Activated B cell treated with CpG ODN at 0.5 μM for 24 hours (primary cell): ENCODE measurements around the gene NRG3. TPM values are rescaled to one million over a fixed set of nuclear protein-coding genes. Genes with fewer than 3 reads are reported as not detected.

ENCODE experiments used
- ATAC-seq: fragments of 200-7000 bp; cut with Tn5 transposase; one replicate; pipeline ENCODE4 v1.10.0; 2021; ENCODE audit warnings: low read depth, mild to moderate bottlenecking, moderate library complexity
- CTCF ChIA-PET: fragments of 350-600 bp; sonication (Branson Sonifier 250); formaldehyde crosslinking; loops from one replicate; lab custom pipeline; 2021; ENCODE audit warnings: antibody characterized with exemption; lab: Charles Lee
- POLR2A ChIA-PET: fragments of 350-600 bp; sonication (Branson Sonifier 250); formaldehyde crosslinking; loops from one replicate; lab custom pipeline; 2021; ENCODE audit warnings: antibody characterized with exemption; lab: Charles Lee
- DNase-seq: peaks from one replicate; pipeline ENCODE4 v3.0.0; 2022
- H3K27ac Mint-ChIP-seq: one replicate; pipeline ENCODE4 v1.8.0; 2020; ENCODE audit warnings: mixed read lengths
- H3K27me3 Mint-ChIP-seq: one replicate; pipeline ENCODE4 v1.8.0; 2021; ENCODE audit warnings: mixed read lengths
- H3K36me3 Mint-ChIP-seq: one replicate; pipeline ENCODE4 v1.8.0; 2021; ENCODE audit warnings: low read depth, mixed read lengths
- H3K4me1 Mint-ChIP-seq: one replicate; pipeline ENCODE4 v1.8.0; 2021; ENCODE audit warnings: mixed read lengths
- H3K4me3 Mint-ChIP-seq: one replicate; pipeline ENCODE4 v1.8.0; 2020; ENCODE audit warnings: mild to moderate bottlenecking, mixed read lengths
- H3K9me3 Mint-ChIP-seq: one replicate; pipeline ENCODE4 v1.8.0; 2020; ENCODE audit warnings: mixed read lengths
- CTCF ChIP-seq: fragments of 200-600 bp; IDR thresholded peaks from one replicate; pipeline ENCODE4 v1.8.0; 2022; ENCODE audit warnings: antibody characterized with exemption, mild to moderate bottlenecking
- intact Hi-C: fragments of 100-400 bp; cut with micrococcal nuclease; formaldehyde crosslinking; loops from one replicate; pipeline ENCODE4 v1.15.1; 2024
- total RNA-seq: library from RNA; stranded (reverse); gene quantifications from 2 replicates; pipeline ENCODE4 v1.2.3, GENCODE V29; 2022

The NRG3 gene
- total RNA-seq, 1 donor from 2014 or later: not detected

DNA sequence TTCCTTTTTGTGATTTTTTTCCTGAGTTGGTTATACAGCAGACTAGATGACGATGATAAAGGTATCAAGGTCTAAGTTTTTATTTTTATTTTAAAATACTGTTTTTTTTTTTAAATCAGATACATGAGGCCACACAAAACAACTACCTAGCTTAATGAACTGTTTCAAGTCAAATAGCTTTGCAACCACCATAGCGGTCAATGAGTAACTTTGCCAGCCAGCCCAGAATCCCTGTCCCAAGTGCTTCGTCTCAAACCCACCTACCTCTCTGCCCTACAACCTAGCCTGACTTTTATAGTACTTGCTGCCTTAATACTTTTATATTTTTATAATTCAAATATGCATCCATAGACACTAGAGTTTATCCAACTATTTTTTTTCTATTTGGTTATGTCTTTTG is 676.5 kb downstream of the NRG3 start:
- Mint-ChIP-seq H3K9me3 (peaks cover 5% of the 10 kb centered on the region), H3K27ac (no peak overlapping the region), H3K4me1 (no peaks in the 10 kb centered on the region), H3K27me3 (no peaks in the 10 kb centered on the region), H3K4me3 (no peak overlapping the region), H3K36me3 (no peaks in the 10 kb centered on the region)
- ATAC-seq: no peak
- TF ChIP-seq CTCF: no peak
- intact Hi-C loops: no loop called here
- DNase-seq: no peak
- ChIA-PET CTCF (no interaction called here), POLR2A (no interaction called here)

DNA sequence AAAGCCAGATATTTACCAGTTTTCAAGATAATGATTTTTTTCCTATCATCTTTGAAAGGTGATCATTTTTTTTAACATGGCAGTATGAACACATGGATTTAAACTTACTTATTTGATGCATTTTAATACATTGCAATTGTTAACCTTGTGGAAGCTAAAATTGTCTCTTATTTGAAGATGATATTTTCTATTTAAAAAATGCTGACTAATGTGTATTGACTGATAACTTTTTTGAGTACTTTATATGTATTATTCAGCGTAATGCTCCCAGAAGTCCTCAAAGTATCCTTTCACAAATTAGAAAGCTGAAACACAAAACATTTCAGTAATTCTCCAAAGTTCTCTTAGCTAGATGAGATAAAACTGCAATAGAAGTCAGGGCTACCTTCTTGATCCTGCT is 677.3 kb downstream of the NRG3 start:
- ATAC-seq: no peak
- no peak for DNase-seq
- ChIA-PET POLR2A (no interaction called here), CTCF (no interaction called here)
- no peaks in the 10 kb centered on the region for H3K36me3 Mint-ChIP-seq
- no peak overlapping the region for H3K4me3 Mint-ChIP-seq
- no peaks in the 10 kb centered on the region for H3K27me3 Mint-ChIP-seq
- no peaks in the 10 kb centered on the region for H3K4me1 Mint-ChIP-seq
- no peak overlapping the region for H3K27ac Mint-ChIP-seq
- intact Hi-C loops: no loop called here
- peaks cover 5% of the 10 kb centered on the region for H3K9me3 Mint-ChIP-seq
- no peak for TF ChIP-seq CTCF

DNA sequence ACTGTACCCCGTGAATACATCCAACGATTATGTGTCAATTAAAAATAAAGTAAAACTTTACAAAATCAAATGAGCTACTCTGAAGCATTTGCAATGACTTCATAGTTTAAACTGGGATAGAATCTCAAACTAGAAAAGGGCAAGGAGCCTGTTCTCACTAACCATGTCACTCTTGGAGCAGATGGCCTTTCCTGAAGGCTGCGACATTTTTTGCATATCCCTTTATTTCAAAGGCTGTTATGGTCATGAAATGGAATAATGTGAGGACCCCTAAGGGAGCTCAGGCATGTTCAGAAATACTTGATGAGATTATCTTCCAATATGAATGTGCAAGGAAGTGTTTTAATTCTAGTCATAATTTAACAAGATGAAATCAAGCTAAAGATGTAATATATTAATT is 679.4 kb downstream of the NRG3 start:
- ATAC-seq: no peak

GRCh38 chr10:82558014-82558607 is 683.1 kb downstream of the NRG3 start:
- POLR2A ChIA-PET: no interaction called here
- H3K27ac Mint-ChIP-seq: no peak overlapping the region
- H3K27me3 Mint-ChIP-seq: no peaks in the 10 kb centered on the region
- intact Hi-C loops: no loop called here
- ATAC-seq (no peak), DNase-seq (no peak)
- H3K36me3 Mint-ChIP-seq: no peaks in the 10 kb centered on the region
- no peak for TF ChIP-seq CTCF
- no peaks in the 10 kb centered on the region for H3K9me3 Mint-ChIP-seq
- CTCF ChIA-PET: no interaction called here
- no peaks in the 10 kb centered on the region for H3K4me1 Mint-ChIP-seq
- no peak overlapping the region for H3K4me3 Mint-ChIP-seq

More for the DNA sequence above, 679.4 kb downstream of the NRG3 start:
- no peak for TF ChIP-seq CTCF
- H3K36me3 Mint-ChIP-seq: no peaks in the 10 kb centered on the region
- no peak overlapping the region for H3K4me3 Mint-ChIP-seq
- intact Hi-C loops: no loop called here
- no peak for DNase-seq
- ChIA-PET CTCF (no interaction called here), POLR2A (no interaction called here)
- H3K27me3 Mint-ChIP-seq: no peaks in the 10 kb centered on the region
- H3K9me3 Mint-ChIP-seq: peaks cover 2% of the 10 kb centered on the region
- no peak overlapping the region for H3K27ac Mint-ChIP-seq
- H3K4me1 Mint-ChIP-seq: no peaks in the 10 kb centered on the region

- no peak for ATAC-seq
- no peak for DNase-seq
- intact Hi-C loops: no loop called here
- POLR2A ChIA-PET: no interaction called here
- Mint-ChIP-seq H3K4me3 (no peak overlapping the region), H3K36me3 (no peaks in the 10 kb centered on the region), H3K27ac (no peak overlapping the region), H3K9me3 (no peaks in the 10 kb centered on the region), H3K27me3 (no peaks in the 10 kb centered on the region), H3K4me1 (no peaks in the 10 kb centered on the region)
- TF ChIP-seq CTCF: no peak
- CTCF ChIA-PET: no interaction called here
Measured at GRCh38 chr10:82564353-82565196, 689.6 kb downstream of the NRG3 start.
